Esophagus squamous epithelium (tissue), 4 donors: ENCODE data around the gene WDR1.

Source experiments
- POLR2A ChIP-seq, 4 donors: fragments of 450-650 bp; IDR thresholded peaks; one replicate each; pipeline ENCODE4 v1.6.1; 2017; ENCODE audit warnings: antibody characterized with exemption in 4 of 4, mild to moderate bottlenecking in 4 of 4, moderate library complexity in 3 of 4
- TF ChIP-seq, protein P1 (sequence below), 6 experiments: fragments of 450-650 bp in 4 of 6; fragments of 200-600 bp in 2 of 6; sonication (generic) in 2 of 6; IDR thresholded peaks; one replicate each; pipeline ENCODE4 v1.5.1; 2016 to 2019; ENCODE audit warnings: antibody characterized with exemption in 6 of 6, mild to moderate bottlenecking in 4 of 6, moderate library complexity in 4 of 6

DNA sequence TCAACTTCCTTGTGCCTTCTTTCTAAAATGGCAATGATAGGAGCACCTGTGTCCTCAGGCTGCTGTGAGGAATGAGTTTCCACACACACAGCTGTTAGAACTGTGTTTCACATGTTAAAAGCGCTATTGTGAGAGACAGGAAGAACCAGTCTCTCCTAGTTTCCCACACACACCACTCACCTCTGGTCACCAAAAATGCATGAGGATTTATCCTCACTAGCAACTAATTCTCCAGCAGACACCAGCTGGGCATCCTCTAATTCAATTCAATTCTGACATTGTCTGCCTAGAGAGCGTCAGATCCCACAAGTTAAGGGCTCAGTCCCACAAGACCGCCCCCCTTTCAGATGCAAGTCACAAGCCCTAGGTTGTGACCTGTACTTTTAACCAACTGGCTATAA is 66.3 kb downstream of the WDR1 start:
- TF ChIP-seq, protein P1, sequence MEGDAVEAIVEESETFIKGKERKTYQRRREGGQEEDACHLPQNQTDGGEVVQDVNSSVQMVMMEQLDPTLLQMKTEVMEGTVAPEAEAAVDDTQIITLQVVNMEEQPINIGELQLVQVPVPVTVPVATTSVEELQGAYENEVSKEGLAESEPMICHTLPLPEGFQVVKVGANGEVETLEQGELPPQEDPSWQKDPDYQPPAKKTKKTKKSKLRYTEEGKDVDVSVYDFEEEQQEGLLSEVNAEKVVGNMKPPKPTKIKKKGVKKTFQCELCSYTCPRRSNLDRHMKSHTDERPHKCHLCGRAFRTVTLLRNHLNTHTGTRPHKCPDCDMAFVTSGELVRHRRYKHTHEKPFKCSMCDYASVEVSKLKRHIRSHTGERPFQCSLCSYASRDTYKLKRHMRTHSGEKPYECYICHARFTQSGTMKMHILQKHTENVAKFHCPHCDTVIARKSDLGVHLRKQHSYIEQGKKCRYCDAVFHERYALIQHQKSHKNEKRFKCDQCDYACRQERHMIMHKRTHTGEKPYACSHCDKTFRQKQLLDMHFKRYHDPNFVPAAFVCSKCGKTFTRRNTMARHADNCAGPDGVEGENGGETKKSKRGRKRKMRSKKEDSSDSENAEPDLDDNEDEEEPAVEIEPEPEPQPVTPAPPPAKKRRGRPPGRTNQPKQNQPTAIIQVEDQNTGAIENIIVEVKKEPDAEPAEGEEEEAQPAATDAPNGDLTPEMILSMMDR (IDR thresholded peaks at IDR 0.05): no peak
- TF ChIP-seq POLR2A (IDR thresholded peaks at IDR 0.05): no peak
